HepG2 (cell line): ENCODE data around the gene EEPD1. TPM values are rescaled to one million over a fixed set of nuclear protein-coding genes. Genes with fewer than 3 reads are reported as not detected.

Experiments used
- ATAC-seq: fragments of 200-7000 bp; cut with Tn5 transposase; 3 replicates; pipeline ENCODE4 v1.9.1; 2020; ENCODE audit warnings: mild to moderate bottlenecking, moderate library complexity
- BruUV-seq: library from RNA; stranded (reverse); fragments of 400-500 nt; replicated peaks from 2 replicates; lab custom pipeline; 2021; lab: Mats Ljungman, UMichigan
- CTCF ChIA-PET: fragments of 300-600 bp; formaldehyde crosslinking; extraction: SDS; loops from one replicate; lab custom pipeline; 2021; ENCODE audit warnings: low total read pairs, inconsistent platforms, low intra/inter-chr PET ratio; lab: Yijun Ruan, JAX
- POLR2A ChIA-PET: fragments of 350-600 bp; sonication (Branson Sonifier 250); formaldehyde crosslinking; loops from one replicate; lab custom pipeline; 2020; ENCODE audit warnings: antibody characterized with exemption, inconsistent platforms; lab: Yijun Ruan, JAX
- DNase-seq: peaks from one replicate; pipeline ENCODE4 v3.0.0-alpha.2; 2015; ENCODE audit warnings: low spot score
- FAIRE-seq: peaks from 3 replicates; lab custom pipeline; 2011; peaks lifted over from hg19 to GRCh38; lab: Jason Lieb, UNC
- H2AFZ ChIP-seq: one replicate; pipeline ENCODE4 v1.6.1; 2011; ENCODE audit warnings: low read length, inconsistent platforms
- H3K27ac ChIP-seq: fragments of 300-600 bp; 3 replicates; pipeline ENCODE4 v1.8.0; 2011; ENCODE audit warnings: mixed run types, mild to moderate bottlenecking, mixed read lengths, low read length, inconsistent platforms; ENCODE audit not compliant: insufficient read depth; ENCODE audit errors: extremely low read length
- H3K27me3 ChIP-seq, 2 experiments: fragments of 200-600 bp in 1 of 2; 2 replicates in 1 of 2; 3 replicates in 1 of 2; pipeline versions ENCODE4 v1.6.0 to v1.8.0; 2011; ENCODE audit warnings: low read length in 2 of 2, mild to moderate bottlenecking in 2 of 2, moderate library complexity in 2 of 2, inconsistent platforms in 1 of 2; ENCODE audit not compliant: insufficient read depth in 2 of 2, control insufficient read depth in 1 of 2
- H3K36me3 ChIP-seq, 2 experiments: fragments of 200-600 bp in 1 of 2; replicated peaks in 1 of 2; 2 replicates in 1 of 2; 3 replicates in 1 of 2; pipeline versions ENCODE4 v1.5.1 to v1.8.0; 2011; ENCODE audit warnings: low read length in 2 of 2, inconsistent platforms in 1 of 2; ENCODE audit not compliant: insufficient read depth in 2 of 2, control insufficient read depth in 1 of 2
- H3K4me1 ChIP-seq: 2 replicates; pipeline ENCODE4 v1.5.1; 2012; ENCODE audit warnings: low read length, inconsistent platforms; ENCODE audit not compliant: insufficient read depth
- H3K4me2 ChIP-seq: 2 replicates; pipeline ENCODE4 v1.6.0; 2011; ENCODE audit warnings: low read depth, low read length, inconsistent platforms
- H3K4me3 ChIP-seq, 3 experiments: fragments of 200-600 bp in 1 of 3; sonication (generic), shearing (Covaris generic) in 1 of 3; replicated peaks in 1 of 3; 2 replicates each; pipeline ENCODE4 v1.5.1; 2011 to 2016; ENCODE audit warnings: low read length in 3 of 3, inconsistent platforms in 2 of 3, low read depth in 2 of 3, mild to moderate bottlenecking in 2 of 3, control low read depth in 1 of 3, mixed read lengths in 1 of 3; ENCODE audit not compliant: insufficient read depth in 1 of 3
- H3K79me2 ChIP-seq: one replicate; pipeline ENCODE4 v1.6.1; 2011; ENCODE audit warnings: low read length, inconsistent platforms; ENCODE audit not compliant: insufficient read depth
- H3K9ac ChIP-seq: 2 replicates; pipeline ENCODE4 v1.6.0; 2011; ENCODE audit warnings: mild to moderate bottlenecking, low read depth, low read length, inconsistent platforms; ENCODE audit not compliant: insufficient read depth
- H3K9me3 ChIP-seq: 2 replicates; pipeline ENCODE4 v1.5.1; 2012; ENCODE audit warnings: mild to moderate bottlenecking, low read length
- H4K20me1 ChIP-seq: 2 replicates; pipeline ENCODE4 v1.6.0; 2011; ENCODE audit warnings: inconsistent platforms, mild to moderate bottlenecking, low read length, moderate library complexity; ENCODE audit not compliant: insufficient read depth
- KLF9 ChIP-seq: IDR thresholded peaks from 2 replicates; pipeline ENCODE4 v1.6.1; 2016; ENCODE audit warnings: low read depth
- PCBP2 ChIP-seq: fragments of 200-400 bp; formaldehyde crosslinking; optimal IDR thresholded peaks from 2 replicates; pipeline ENCODE3; 2018; ENCODE audit warnings: low read length, low read depth; ENCODE audit not compliant: poor library complexity, severe bottlenecking
- RXRA ChIP-seq: sonication (generic); formaldehyde crosslinking; IDR thresholded peaks from 2 replicates; pipeline ENCODE4 v1.5.1; 2020; ENCODE audit warnings: missing genetic modification reagents
- SALL1 ChIP-seq: sonication (generic); formaldehyde crosslinking; IDR thresholded peaks from 2 replicates; pipeline ENCODE4 v1.8.0; 2022; ENCODE audit warnings: mild to moderate bottlenecking, missing genetic modification reagents
- SIN3A ChIP-seq: IDR thresholded peaks from 2 replicates; pipeline ENCODE4 v1.6.1; 2011; ENCODE audit warnings: low read depth, mild to moderate bottlenecking, control low read depth, low read length, borderline replicate concordance
- SKI ChIP-seq: fragments of 450-650 bp; IDR thresholded peaks from one replicate; pipeline ENCODE4 v1.6.1; 2018; ENCODE audit warnings: mild to moderate bottlenecking; ENCODE audit not compliant: partially characterized antibody
- SRSF4 ChIP-seq: fragments of 200-400 bp; formaldehyde crosslinking; IDR thresholded peaks from one replicate; pipeline ENCODE4 v1.6.1; 2018; ENCODE audit warnings: mild to moderate bottlenecking, low read depth, low read length, moderate library complexity; ENCODE audit not compliant: poor library complexity, severe bottlenecking
- TBL1XR1 ChIP-seq: fragments of 150-350 bp; IDR thresholded peaks from 2 replicates; pipeline ENCODE4 v1.6.1; 2014; ENCODE audit warnings: borderline replicate concordance, low read length; ENCODE audit not compliant: partially characterized antibody
- ZNF263 ChIP-seq: sonication (generic); formaldehyde crosslinking; IDR thresholded peaks from 2 replicates; pipeline ENCODE4 v1.4.0; 2020; ENCODE audit warnings: missing genetic modification reagents
- ZNF432 ChIP-seq: sonication (generic); formaldehyde crosslinking; IDR thresholded peaks from 2 replicates; pipeline ENCODE4 v1.5.0; 2020; ENCODE audit warnings: missing genetic modification reagents, mild to moderate bottlenecking, borderline replicate concordance
- ZNF547 ChIP-seq: sonication (generic); formaldehyde crosslinking; IDR thresholded peaks from 2 replicates; pipeline ENCODE4 v1.5.1; 2020; ENCODE audit warnings: mild to moderate bottlenecking, missing genetic modification reagents
- ZNF558 ChIP-seq: sonication (generic); formaldehyde crosslinking; IDR thresholded peaks from 2 replicates; pipeline ENCODE4 v1.9.0; 2022; ENCODE audit warnings: mild to moderate bottlenecking, missing genetic modification reagents, borderline replicate concordance
- ZNF850 ChIP-seq: sonication (generic); formaldehyde crosslinking; conservative IDR thresholded peaks from 2 replicates; pipeline ENCODE4 v1.9.0; 2021; ENCODE audit warnings: mild to moderate bottlenecking, missing genetic modification reagents
- WGBS: methylation state at CpG from one replicate; pipeline ENCODE4 v1.1.6; 2017; ENCODE audit warnings: low lambda C conversion rate; 5-methylcytosine and 5-hydroxymethylcytosine counted together
- in situ Hi-C: cut with HindIII; loops from 2 replicates; pipeline ENCODE4 v1.10.0; 2017; ENCODE audit warnings: low pct_unique_long_range_greater_than_20kb; ENCODE audit not compliant: extremely low pct_ligation_motif_present
- intact Hi-C: fragments of 100-400 bp; cut with micrococcal nuclease; formaldehyde crosslinking; loops from one replicate; pipeline ENCODE4 v1.10.0; 2022; ENCODE audit not compliant: unreplicated experiment
- polyA plus RNA-seq, 8 experiments: library from polyadenylated mRNA; depleted of rRNA in 3 of 8; stranded (reverse) in 7 of 8; unstranded in 1 of 8; fragments of >200 nt; fragmentation: Illumina TruSeq in 4 of 8; extraction: Trizol in 4 of 8; gene quantifications; 2 replicates each; pipeline versions ENCODE4 v1.2.1 to v1.2.3, GENCODE V29; 2011 to 2016; ENCODE audit warnings: low read depth in 4 of 8, missing spikeins in 1 of 8, mixed read lengths in 1 of 8; ENCODE audit not compliant: insufficient read depth in 1 of 8
- total RNA-seq, 5 experiments: library from RNA; depleted of rRNA; stranded (reverse); fragments of >200 nt; fragmentation: Illumina TruSeq; extraction: Trizol; gene quantifications; 2 replicates each; pipeline ENCODE4 v1.2.3, GENCODE V29; 2016; ENCODE audit warnings: low read depth in 1 of 5
- TF ChIP-seq, protein P1 (sequence below): IDR thresholded peaks from 2 replicates; pipeline ENCODE4 v1.4.0; 2020; ENCODE audit warnings: mild to moderate bottlenecking, missing genetic modification reagents
- TF ChIP-seq, protein P2 (sequence below): sonication (generic); formaldehyde crosslinking; IDR thresholded peaks from 2 replicates; pipeline ENCODE4 v1.5.1; 2020; ENCODE audit warnings: mild to moderate bottlenecking, missing genetic modification reagents, moderate library complexity
- TF ChIP-seq, protein P3 (sequence below): sonication (generic); formaldehyde crosslinking; IDR thresholded peaks from 2 replicates; pipeline ENCODE4 v1.4.0; 2020; ENCODE audit warnings: missing genetic modification reagents
- TF ChIP-seq, protein P4 (sequence below): IDR thresholded peaks from 2 replicates; pipeline ENCODE4 v1.6.1; 2012; ENCODE audit warnings: low read depth, low read length, improper control_type of control experiment

Gene EEPD1
- total and polyA plus RNA-seq, 2 of the 13 experiments (the other 11 are each of a cell fraction or from before 2014, with no cell fraction given) = 10.1 to 16.4 TPM

DNA sequence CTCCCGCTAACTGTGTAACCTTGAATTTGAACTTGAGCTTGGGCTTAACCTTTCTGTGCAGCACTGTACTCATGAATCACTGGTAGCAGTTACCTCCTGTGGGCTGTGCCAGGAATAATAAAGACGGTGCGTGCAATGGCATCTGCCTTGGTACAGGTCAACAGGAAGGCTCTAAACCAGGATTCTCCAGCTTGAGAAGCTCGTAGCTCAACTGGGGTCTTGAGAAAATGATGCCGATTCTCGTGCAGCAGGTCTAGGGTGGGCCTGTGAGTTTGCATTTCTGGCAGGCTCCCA is 124.1 kb downstream of the EEPD1 start:
- Histone ChIP-seq H3K36me3 (peaks cover 0 to 11% of the 10 kb centered on the region in 2 experiments; a peak in 1 of 5 replicates), H3K79me2 (no peaks in the 10 kb centered on the region), H3K4me2 (no peak overlapping the region), H3K4me3 (no peak overlapping the region), H2AFZ (no peak overlapping the region), H3K9ac (no peak overlapping the region), H3K27ac (no peak overlapping the region), H3K4me1 (peaks cover 92% of the 10 kb centered on the region), H3K27me3 (no peaks in the 10 kb centered on the region), H4K20me1 (no peaks in the 10 kb centered on the region), H3K9me3 (no peaks in the 10 kb centered on the region)
- 91% methylated on average over 6 of the region's 6 CpGs for WGBS
- ChIA-PET CTCF (no interaction called here), POLR2A (interaction anchor here (1.2 kb wide), 1 partner anchor 15 kb away, joined by 3 read pairs; no protein-coding TSS in a partner anchor)
- intact Hi-C loops = no loop called here
- DNase-seq (peak; percentile 36), FAIRE-seq (no peak), ATAC-seq (no peak)
- in situ Hi-C loops = no loop called here
- no TSS peak for BruUV-seq
- TF ChIP-seq ZNF432 (CRISPR knock-in tag) (no peak), SALL1 (0 out of 2 replicates have a peak, but pooled peaks have one; percentile 10), ZNF547 (CRISPR knock-in tag) (no peak), KLF9 (no peak), RXRA (CRISPR knock-in tag) (peak; percentile 59; the same call in 1 of the 2 replicates), ZNF263 (CRISPR knock-in tag) (no peak), ZNF558 (CRISPR knock-in tag) (no peak), ZNF850 (CRISPR knock-in tag) (no peak), SRSF4 (no peak), TBL1XR1 (peak; percentile 82), PCBP2 (no peak), SIN3A (no peak), SKI (peak; percentile 92)
- TF ChIP-seq, protein P1, sequence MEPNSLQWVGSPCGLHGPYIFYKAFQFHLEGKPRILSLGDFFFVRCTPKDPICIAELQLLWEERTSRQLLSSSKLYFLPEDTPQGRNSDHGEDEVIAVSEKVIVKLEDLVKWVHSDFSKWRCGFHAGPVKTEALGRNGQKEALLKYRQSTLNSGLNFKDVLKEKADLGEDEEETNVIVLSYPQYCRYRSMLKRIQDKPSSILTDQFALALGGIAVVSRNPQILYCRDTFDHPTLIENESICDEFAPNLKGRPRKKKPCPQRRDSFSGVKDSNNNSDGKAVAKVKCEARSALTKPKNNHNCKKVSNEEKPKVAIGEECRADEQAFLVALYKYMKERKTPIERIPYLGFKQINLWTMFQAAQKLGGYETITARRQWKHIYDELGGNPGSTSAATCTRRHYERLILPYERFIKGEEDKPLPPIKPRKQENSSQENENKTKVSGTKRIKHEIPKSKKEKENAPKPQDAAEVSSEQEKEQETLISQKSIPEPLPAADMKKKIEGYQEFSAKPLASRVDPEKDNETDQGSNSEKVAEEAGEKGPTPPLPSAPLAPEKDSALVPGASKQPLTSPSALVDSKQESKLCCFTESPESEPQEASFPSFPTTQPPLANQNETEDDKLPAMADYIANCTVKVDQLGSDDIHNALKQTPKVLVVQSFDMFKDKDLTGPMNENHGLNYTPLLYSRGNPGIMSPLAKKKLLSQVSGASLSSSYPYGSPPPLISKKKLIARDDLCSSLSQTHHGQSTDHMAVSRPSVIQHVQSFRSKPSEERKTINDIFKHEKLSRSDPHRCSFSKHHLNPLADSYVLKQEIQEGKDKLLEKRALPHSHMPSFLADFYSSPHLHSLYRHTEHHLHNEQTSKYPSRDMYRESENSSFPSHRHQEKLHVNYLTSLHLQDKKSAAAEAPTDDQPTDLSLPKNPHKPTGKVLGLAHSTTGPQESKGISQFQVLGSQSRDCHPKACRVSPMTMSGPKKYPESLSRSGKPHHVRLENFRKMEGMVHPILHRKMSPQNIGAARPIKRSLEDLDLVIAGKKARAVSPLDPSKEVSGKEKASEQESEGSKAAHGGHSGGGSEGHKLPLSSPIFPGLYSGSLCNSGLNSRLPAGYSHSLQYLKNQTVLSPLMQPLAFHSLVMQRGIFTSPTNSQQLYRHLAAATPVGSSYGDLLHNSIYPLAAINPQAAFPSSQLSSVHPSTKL = peak; percentile 15; the same call in 1 of the 2 replicates
- TF ChIP-seq, protein P2, sequence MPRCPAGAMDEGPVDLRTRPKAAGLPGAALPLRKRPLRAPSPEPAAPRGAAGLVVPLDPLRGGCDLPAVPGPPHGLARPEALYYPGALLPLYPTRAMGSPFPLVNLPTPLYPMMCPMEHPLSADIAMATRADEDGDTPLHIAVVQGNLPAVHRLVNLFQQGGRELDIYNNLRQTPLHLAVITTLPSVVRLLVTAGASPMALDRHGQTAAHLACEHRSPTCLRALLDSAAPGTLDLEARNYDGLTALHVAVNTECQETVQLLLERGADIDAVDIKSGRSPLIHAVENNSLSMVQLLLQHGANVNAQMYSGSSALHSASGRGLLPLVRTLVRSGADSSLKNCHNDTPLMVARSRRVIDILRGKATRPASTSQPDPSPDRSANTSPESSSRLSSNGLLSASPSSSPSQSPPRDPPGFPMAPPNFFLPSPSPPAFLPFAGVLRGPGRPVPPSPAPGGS (CRISPR knock-in tag) = no peak
- TF ChIP-seq, protein P3, sequence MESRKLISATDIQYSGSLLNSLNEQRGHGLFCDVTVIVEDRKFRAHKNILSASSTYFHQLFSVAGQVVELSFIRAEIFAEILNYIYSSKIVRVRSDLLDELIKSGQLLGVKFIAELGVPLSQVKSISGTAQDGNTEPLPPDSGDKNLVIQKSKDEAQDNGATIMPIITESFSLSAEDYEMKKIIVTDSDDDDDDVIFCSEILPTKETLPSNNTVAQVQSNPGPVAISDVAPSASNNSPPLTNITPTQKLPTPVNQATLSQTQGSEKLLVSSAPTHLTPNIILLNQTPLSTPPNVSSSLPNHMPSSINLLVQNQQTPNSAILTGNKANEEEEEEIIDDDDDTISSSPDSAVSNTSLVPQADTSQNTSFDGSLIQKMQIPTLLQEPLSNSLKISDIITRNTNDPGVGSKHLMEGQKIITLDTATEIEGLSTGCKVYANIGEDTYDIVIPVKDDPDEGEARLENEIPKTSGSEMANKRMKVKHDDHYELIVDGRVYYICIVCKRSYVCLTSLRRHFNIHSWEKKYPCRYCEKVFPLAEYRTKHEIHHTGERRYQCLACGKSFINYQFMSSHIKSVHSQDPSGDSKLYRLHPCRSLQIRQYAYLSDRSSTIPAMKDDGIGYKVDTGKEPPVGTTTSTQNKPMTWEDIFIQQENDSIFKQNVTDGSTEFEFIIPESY (CRISPR knock-in tag) = peak; percentile 94
- TF ChIP-seq, protein P4, sequence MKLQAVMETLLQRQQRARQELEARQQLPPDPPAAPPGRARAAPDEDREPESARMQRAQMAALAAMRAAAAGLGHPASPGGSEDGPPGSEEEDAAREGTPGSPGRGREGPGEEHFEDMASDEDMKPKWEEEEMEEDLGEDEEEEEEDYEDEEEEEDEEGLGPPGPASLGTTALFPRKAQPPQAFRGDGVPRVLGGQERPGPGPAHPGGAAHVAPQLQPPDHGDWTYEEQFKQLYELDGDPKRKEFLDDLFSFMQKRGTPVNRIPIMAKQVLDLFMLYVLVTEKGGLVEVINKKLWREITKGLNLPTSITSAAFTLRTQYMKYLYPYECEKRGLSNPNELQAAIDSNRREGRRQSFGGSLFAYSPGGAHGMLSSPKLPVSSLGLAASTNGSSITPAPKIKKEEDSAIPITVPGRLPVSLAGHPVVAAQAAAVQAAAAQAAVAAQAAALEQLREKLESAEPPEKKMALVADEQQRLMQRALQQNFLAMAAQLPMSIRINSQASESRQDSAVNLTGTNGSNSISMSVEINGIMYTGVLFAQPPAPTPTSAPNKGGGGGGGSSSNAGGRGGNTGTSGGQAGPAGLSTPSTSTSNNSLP = no peak
